Activated naive CD8-positive, alpha-beta T cell treated with anti-CD3 and anti-CD28 coated beads for 36 hours (primary cell): Measurements from ENCODE around the gene REX1BD. TPM values are rescaled to one million over a fixed set of nuclear protein-coding genes. Genes with fewer than 3 reads are reported as not detected.
"Not testable (repeated sequence)": the region's sequence is repeated elsewhere in the genome, so short reads cannot be mapped to it uniquely, and the experiment has no call there.

Experiments used
- DNase-seq: peaks from one replicate; pipeline ENCODE4 v3.0.0; 2021
- H3K27ac Mint-ChIP-seq: one replicate; pipeline ENCODE4 v1.8.0; 2022; ENCODE audit warnings: mild to moderate bottlenecking, moderate library complexity, mixed read lengths
- H3K27me3 Mint-ChIP-seq: one replicate; pipeline ENCODE4 v1.8.0; 2022; ENCODE audit warnings: mild to moderate bottlenecking, mixed read lengths
- H3K36me3 Mint-ChIP-seq: one replicate; pipeline ENCODE4 v1.8.0; 2021; ENCODE audit warnings: mild to moderate bottlenecking, mixed read lengths
- H3K4me1 Mint-ChIP-seq: one replicate; pipeline ENCODE4 v1.8.0; 2021; ENCODE audit warnings: mixed read lengths
- H3K4me3 Mint-ChIP-seq: one replicate; pipeline ENCODE4 v1.8.0; 2022; ENCODE audit warnings: mild to moderate bottlenecking, moderate library complexity, mixed read lengths
- H3K9me3 Mint-ChIP-seq: one replicate; pipeline ENCODE4 v1.8.0; 2022; ENCODE audit warnings: mixed read lengths
- total RNA-seq, 2 experiments: library from RNA; stranded (reverse); gene quantifications; one replicate each; pipeline ENCODE4 v1.2.3, GENCODE V29; 2021

The REX1BD gene
- total RNA-seq = 10 to 100 TPM; 71.6 to 74.7 TPM

DNA sequence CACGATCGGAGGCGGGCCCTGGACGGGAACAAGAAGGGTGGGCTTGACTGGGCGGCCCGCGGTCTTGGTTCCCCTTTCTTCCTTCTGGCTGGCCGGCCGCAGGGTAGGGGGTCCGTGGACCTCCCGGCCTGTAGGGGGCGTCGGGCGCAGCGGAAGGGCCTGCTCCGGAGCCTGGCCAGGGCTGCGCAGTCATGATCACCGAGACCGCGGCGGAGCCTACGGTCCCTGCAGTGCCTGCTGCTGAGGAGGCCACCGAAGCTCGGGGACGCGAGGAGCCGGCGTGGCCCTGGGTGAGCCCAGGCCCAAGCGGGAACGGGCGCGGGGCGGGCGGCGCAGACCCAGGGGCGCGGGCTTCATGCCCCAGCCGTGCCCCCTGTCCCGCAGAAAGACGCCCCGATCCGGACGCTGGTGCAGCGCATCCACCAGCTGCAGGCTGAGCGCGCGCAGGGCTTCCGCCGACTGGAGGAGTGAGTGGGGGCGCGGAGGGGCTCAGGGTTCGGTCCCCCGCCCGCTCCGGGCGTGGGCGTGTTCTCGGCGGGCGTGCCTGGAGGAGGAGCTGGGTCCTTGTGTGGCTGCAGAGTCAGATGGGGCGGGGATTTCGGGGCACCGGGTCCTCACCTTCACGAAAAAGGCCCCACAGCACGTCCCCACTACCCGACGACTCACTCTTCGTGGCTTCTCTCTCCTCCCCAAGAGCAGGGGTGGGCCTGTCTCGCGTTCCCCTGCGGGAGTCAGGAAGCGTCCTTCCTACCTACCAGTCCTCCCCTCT is at the start of gene REX1BD:
Gene REX1BD, plus strand, starts transcription at position 188 of the 769 bp plus-strand sequence. Its CDS starts 4 bp downstream, at position 192.
- peaks cover 29% of the 10 kb centered on the region for H3K4me1 Mint-ChIP-seq
- peak within 1 kb of the TSS; percentile 92 for H3K4me3 Mint-ChIP-seq
- H3K36me3 Mint-ChIP-seq = peaks cover 15% of the 10 kb centered on the region
- H3K27me3 Mint-ChIP-seq = no peaks in the 10 kb centered on the region
- peak; percentile 93 for DNase-seq
- H3K9me3 Mint-ChIP-seq = no peaks in the 10 kb centered on the region
- peak within 1 kb of the TSS; percentile 96 for H3K27ac Mint-ChIP-seq

DNA sequence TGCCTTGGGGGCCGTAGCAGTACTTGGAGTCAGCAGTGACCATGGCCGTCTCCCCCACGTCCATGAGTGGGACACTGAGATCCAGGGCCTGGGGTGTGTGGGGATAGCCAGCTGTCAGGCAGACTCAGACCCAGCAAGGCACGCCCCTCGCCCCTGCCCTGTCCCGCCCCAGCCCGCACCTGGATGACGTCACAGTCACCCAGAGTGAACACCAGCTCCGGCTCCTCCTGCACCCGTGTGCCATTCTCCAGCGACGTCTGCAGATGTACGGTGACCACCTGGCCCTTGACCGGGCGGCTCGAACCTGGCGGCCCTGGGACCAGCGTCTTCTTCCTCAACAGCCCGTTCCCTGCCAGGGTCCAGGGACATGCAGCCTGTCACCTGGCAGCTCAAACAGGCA is 49.2 kb upstream of the REX1BD start:
- Mint-ChIP-seq H3K9me3 (no peaks in the 10 kb centered on the region), H3K4me3 (no peak overlapping the region), H3K27ac (no peak overlapping the region), H3K36me3 (peaks cover 13% of the 10 kb centered on the region), H3K4me1 (peaks cover 12% of the 10 kb centered on the region), H3K27me3 (no peaks in the 10 kb centered on the region)
- DNase-seq = no peak

DNA sequence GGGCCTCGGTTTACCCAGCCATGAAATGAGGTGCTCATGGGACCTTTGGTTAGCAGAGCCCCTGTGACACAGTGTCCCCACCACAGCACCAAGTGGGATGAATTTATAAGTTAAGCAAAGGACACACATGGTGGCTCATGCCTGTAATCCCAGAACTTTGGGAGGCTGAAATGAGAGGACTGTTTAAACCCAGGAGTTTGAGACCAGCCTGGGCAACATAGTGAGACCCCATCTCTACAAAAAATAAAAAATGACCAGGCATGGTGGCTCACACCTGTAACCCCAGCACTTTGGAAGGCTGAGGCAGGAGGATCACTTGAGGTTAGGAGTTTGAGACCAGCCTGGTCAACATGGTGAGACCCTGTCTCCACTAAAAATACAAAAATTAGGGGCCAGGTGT is 48.4 kb upstream of the REX1BD start:
- not testable (repeated sequence) for H3K27ac Mint-ChIP-seq, DNase-seq, H3K4me3 Mint-ChIP-seq, H3K9me3 Mint-ChIP-seq, H3K27me3 Mint-ChIP-seq
- Mint-ChIP-seq H3K36me3 (peaks cover 13% of the 10 kb centered on the region), H3K4me1 (peaks cover 12% of the 10 kb centered on the region)

DNA sequence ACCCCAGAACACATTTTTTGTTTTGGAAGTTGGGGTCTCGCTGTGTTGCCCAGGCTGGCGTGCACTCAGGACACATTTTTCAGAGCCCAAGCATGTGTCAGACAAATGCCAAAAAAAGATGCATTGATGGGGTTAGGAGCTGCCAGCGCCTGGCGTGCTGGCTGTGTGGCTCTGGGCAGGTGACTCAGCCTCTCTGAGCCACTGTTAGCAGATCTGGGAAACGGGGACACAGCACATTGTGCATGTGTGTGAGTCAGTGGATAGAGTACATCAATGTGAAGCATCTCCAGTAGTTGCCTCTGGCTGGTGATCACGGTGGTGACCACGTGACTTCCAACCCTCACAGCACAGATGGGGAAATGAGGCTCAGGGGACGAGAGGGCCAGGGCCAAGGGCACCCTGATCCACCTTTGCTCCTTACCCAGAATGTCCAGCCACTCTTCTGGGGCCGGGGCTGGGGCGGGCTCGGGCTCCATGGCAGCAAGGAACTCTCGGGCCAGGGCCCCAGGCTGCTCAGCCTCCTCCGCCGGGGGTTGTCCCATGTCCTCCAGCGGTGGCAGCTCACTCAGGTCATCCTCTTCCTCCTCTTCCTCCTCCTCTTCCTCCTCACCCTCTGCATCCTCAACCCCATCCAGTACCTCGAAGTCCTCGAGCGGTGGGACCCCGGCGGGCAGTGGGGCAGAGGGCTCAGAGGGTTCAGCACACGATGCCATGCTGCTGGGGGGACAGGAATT is 47.2 kb upstream of the REX1BD start:
- DNase-seq = no peak
- Mint-ChIP-seq H3K4me1 (peaks cover 12% of the 10 kb centered on the region), H3K9me3 (no peaks in the 10 kb centered on the region), H3K27ac (peak overlapping the region; percentile 92), H3K36me3 (peaks cover 12% of the 10 kb centered on the region), H3K27me3 (no peaks in the 10 kb centered on the region), H3K4me3 (peak overlapping the region; percentile 35)

DNA sequence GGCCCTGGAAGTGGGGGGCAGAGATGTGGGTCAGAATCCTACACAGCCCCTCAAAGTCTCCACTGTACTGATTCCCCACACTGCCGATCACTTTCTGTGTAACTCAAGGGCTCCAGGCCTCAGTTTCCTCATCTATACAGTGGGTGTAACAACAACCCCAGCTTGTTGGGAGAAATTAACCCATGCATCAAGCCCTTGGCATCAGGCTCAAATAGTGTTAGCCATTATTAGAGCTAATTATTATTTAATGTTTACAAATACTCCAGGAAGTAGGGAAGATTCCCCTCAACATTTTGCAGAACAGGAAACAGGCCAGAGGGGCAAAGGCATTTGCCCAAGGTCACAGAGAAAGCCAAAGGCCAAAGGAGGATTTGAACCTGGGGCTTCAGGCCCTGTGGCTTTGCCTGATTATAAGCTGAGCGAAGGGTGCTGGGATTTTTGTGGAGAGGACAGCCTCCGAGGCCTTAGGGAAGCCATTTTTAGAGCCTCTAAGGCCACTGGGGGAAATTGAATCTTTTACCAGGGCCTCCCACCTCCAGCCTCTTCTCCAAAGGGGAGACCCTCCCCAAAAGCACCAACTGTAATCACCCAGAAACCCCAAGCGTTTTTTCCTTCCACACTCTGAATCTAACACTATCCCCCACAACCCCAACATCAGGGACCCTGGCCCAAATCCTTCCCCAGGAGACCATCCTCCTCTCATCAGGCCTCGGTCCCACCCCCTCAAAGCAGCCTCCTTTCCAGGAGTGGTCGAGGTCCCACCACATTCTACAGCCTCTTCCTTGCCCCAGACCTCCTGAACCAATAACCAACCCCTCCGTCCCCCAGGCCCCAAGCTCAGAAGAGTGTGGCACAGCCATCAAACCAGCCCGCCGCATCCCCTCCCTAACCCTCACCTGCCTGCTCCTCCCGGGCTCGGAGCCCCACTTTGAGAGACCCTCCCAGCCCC is 46.3 kb upstream of the REX1BD start:
- H3K27me3 Mint-ChIP-seq = no peaks in the 10 kb centered on the region
- H3K36me3 Mint-ChIP-seq = peaks cover 7% of the 10 kb centered on the region
- no peaks in the 10 kb centered on the region for H3K9me3 Mint-ChIP-seq
- peaks cover 12% of the 10 kb centered on the region for H3K4me1 Mint-ChIP-seq
- no peak for DNase-seq
- H3K27ac Mint-ChIP-seq = peak overlapping the region; percentile 92
- peak overlapping the region; percentile 93 for H3K4me3 Mint-ChIP-seq

DNA sequence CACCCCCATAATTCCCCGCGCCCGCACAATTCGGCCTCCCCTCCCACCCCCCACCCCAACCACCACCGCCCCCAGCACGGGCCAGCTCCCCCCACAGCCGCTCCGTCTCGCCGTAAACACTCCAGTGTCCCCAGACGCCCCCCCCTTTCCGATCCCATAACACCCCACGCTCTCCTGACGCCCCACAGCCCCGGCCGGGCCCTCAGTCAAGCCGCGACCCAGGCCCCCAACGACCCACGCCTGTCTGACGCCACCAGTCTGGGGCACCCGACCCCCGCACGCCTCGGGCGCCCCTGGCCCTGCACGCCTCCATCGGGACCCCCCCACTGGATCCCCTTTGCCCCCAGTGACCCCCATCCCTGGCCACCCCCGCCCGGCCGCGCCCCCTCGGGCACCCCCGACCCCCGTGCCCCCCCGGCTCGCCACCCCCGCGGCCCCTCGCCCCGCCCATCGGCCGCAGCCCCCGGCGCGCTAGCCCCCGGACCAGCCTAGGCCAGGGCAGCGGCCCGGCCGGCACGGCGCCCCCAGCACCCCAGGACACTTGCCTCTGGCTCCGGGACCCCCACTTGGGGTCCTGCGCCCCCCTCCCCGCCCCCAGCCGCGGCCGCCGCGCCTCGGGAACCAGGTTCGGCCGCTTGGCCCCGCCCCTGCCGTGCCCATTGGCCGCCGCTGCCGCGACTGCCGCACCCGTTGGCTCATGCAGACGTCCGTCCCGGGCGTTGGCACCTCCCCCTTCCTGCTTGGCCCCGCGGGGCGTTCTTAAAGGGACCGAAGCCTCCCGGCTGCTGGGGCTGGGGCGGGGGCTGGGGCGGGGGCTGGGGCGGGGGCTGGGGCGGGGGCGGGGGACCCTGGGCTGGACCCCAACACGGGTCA is 45.4 kb upstream of the REX1BD start, which contains the start of gene FKBP8:
Gene FKBP8, minus strand, starts transcription at position 633 of the 873 bp plus-strand sequence. CDS start 1,603 bp downstream, outside the sequence.
- Mint-ChIP-seq H3K9me3 (no peaks in the 10 kb centered on the region), H3K36me3 (peaks cover 7% of the 10 kb centered on the region), H3K4me1 (peaks cover 12% of the 10 kb centered on the region), H3K27ac (peak within 1 kb of the TSS; percentile 94), H3K27me3 (no peaks in the 10 kb centered on the region), H3K4me3 (peak within 1 kb of the TSS; percentile 93)
- DNase-seq = peak; percentile 96

DNA sequence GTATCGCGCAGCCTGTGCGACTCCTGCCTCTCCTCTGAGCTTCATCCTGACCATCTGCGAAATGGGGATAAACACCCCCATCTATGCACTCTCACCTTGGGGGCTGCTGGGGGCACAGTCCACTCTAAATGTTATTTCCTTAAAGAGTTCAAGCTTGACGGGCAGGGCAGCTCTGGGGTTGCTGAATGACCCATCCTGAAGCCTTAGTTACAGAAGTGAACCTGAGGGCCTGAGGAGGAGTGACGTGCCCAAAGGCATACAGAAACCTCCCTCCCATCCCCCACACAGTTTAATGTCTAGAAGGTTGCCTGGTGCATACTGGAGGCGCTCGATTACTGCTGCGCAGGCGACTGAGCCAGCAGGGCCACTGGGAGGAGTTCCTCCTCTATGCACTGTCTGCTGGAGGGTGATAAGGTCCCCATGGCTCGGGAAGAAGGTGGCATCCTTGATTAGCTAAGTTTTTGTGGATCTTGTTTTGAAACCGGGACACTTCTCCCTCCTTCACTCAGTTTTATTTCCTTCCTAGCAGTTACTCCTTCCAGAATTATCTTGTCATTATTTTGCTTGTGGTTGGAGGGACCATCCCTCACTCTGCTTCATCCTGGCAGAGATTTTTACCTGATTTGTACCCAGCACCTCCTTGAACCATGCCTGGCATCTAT is 44.7 kb upstream of the REX1BD start:
- Mint-ChIP-seq H3K27me3 (no peaks in the 10 kb centered on the region), H3K4me3 (peak overlapping the region; percentile 90), H3K9me3 (no peaks in the 10 kb centered on the region), H3K4me1 (peaks cover 12% of the 10 kb centered on the region), H3K27ac (peak overlapping the region; percentile 94), H3K36me3 (peaks cover 7% of the 10 kb centered on the region)
- DNase-seq = peak; percentile 72

DNA sequence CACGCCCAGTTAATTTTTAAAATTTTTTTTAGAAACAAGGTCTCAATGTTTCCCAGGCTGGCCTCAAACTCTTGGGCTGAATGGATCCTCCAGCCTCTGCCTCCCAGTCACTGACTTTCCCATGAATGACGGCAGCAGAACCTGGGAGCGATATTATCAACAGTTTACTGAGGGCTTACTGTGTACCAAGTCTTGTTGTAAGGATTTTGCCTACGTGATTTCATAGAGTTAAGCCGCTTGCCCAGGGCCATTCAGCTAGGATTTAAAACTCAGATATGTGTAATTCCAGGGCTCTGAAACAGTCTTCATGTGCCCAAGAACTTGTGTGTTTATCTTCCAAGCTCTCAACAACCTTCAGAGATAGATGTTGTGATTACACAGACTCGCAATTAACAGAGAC is 37.0 kb upstream of the REX1BD start:
- Mint-ChIP-seq H3K4me3 (no peak overlapping the region), H3K36me3 (no peaks in the 10 kb centered on the region), H3K27me3 (no peaks in the 10 kb centered on the region), H3K9me3 (no peaks in the 10 kb centered on the region), H3K4me1 (no peaks in the 10 kb centered on the region), H3K27ac (no peak overlapping the region)
- DNase-seq = no peak

DNA sequence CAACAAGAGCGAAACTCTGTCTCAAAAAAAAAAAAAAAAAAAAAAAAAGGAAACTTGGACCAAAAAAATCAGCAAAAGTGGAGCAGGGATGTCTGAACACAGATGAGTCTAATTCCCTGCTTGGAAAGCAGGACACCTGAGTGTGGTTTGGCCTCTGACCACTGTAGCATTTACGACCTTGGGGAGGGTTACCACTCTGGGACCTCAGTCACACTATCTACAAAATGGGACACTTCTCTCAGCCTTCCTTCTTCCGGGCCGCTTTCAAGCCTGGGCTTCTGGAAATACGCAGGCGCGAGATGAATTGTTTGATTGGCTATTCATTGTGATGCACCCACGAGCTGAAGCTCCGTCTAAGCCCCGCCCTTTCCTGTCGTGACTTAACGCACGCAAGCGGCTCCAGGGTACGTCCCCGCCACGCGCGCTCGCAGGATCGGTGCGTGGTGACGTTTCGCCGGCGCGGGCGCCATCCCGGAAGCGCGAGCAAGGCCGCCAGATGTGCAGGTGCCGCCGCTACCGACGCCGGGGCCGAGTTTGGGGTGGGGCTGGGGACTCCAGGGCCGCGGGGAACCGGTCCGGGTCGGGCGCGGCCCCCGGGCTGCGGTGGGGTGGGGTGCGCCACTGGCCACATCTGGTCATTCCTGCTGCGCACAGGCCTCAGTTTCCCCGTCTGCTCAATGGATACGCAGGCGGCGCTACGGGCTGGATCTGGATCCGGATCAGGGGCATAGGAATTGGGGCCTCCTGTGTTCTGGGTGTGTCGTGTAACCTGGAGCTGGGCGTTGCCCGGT is 31.0 kb upstream of the REX1BD start, which contains the start of gene KXD1:
Gene KXD1, plus strand, starts transcription at position 460 of the 791 bp plus-strand sequence. CDS start 4,187 bp downstream, outside the sequence.
- H3K4me1 Mint-ChIP-seq = peaks cover 17% of the 10 kb centered on the region
- no peaks in the 10 kb centered on the region for H3K27me3 Mint-ChIP-seq
- peak; percentile 98 for DNase-seq
- H3K27ac Mint-ChIP-seq = peak within 1 kb of the TSS; percentile 94
- peak within 1 kb of the TSS; percentile 95 for H3K4me3 Mint-ChIP-seq
- H3K36me3 Mint-ChIP-seq = peaks cover 10% of the 10 kb centered on the region
- H3K9me3 Mint-ChIP-seq = no peaks in the 10 kb centered on the region

DNA sequence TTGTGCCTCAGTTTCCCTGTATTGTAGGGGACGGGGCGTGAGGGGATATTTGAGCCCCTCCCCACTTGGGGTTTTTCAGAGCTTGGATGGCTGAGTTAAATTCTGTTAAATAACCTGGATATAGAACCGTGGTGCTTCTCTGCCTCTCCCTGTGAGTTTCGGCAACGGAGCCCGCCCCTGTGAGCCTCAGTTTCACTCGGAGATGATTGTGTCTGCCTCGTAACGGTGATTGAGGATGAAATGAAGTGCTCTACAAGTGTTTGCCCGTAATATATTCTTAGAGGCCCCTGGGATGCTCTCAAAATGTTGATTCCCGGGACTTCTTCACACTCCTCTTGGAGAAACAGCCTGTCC is 30.4 kb upstream of the REX1BD start:
- no peaks in the 10 kb centered on the region for H3K27me3 Mint-ChIP-seq
- H3K9me3 Mint-ChIP-seq = no peaks in the 10 kb centered on the region
- H3K36me3 Mint-ChIP-seq = peaks cover 11% of the 10 kb centered on the region
- H3K4me3 Mint-ChIP-seq = peak overlapping the region; percentile 95
- H3K27ac Mint-ChIP-seq = peak overlapping the region; percentile 94
- DNase-seq = no peak
- H3K4me1 Mint-ChIP-seq = peaks cover 17% of the 10 kb centered on the region

DNA sequence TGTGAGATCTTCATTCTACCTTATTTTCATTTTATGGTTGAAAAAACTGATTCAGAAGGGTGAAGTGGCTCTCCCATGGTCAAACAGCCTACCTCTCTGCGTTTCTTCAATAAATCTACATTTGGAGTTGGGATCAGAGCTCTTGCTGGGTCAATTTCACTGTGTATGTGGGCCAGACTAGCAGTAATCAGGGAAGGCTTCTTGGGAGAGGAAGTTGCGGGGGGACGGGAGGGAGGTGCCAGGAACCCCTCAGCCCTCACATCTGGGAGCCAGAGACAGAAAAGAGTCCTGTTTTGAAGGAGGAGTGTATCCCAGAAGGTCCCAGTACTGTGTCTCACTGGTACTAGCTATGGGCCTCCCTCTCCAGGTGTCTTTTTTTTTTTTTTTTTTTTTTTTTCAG is 30.0 kb upstream of the REX1BD start:
- Mint-ChIP-seq H3K9me3 (no peaks in the 10 kb centered on the region), H3K27me3 (no peaks in the 10 kb centered on the region), H3K27ac (peak overlapping the region; percentile 94), H3K36me3 (peaks cover 12% of the 10 kb centered on the region), H3K4me1 (peaks cover 17% of the 10 kb centered on the region), H3K4me3 (peak overlapping the region; percentile 95)
- DNase-seq = no peak

DNA sequence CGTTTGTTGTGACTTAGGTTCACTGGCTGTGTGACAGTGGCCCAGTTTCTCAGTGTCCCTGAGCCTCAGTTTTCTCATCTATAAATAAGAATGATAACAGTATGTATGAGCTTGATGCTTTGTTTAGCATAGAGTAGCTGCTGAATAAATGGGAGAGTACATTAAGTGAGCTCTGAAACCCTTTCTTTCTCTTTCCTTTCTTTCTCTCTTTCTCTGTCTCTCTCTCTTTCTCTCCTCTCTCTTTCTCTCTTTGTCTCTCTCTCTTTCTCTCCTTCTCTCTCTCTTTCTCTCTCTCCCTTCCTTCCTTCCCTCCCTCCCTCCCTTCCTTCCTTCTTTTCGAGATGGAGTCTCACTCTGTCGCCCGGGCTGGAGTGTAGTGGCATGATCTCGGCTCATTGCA is 28.9 kb upstream of the REX1BD start:
- Mint-ChIP-seq H3K36me3 (peaks cover 20% of the 10 kb centered on the region), H3K4me1 (peaks cover 17% of the 10 kb centered on the region), H3K27me3 (no peaks in the 10 kb centered on the region), H3K9me3 (no peaks in the 10 kb centered on the region), H3K27ac (peak overlapping the region; percentile 94), H3K4me3 (peak overlapping the region; percentile 95)
- DNase-seq = no peak

DNA sequence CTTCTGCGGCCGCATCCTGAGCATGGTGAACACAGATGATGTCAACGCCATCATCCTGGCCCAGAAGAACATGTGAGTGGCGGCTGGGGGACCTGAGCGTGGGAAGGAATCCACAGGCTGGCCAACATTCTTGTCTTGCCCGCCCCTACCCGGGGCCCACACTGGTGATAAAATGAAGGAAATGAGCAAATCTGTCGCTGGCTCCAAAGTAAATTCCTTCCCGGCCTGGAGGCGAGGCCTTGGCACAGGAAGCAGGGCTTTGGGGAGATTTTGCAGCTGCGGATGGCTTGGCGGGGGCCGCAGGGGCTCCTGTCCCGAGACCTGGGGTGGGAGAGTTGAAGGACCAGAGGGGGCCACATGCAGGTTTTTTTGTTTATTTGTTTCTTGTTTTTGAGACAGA is 26.5 kb upstream of the REX1BD start:
- Mint-ChIP-seq H3K4me1 (peaks cover 17% of the 10 kb centered on the region), H3K36me3 (peaks cover 27% of the 10 kb centered on the region), H3K9me3 (no peaks in the 10 kb centered on the region), H3K27ac (no peak overlapping the region), H3K4me3 (no peak overlapping the region), H3K27me3 (no peaks in the 10 kb centered on the region)
- no peak for DNase-seq
